ENCODE results near the gene RPS6KA4.

GRCh38 chr11:64313491-64314145, 45.3 kb upstream of the RPS6KA4 start:
- no peak for TF ChIP-seq CTCF (IDR thresholded peaks at IDR 0.05)
- TF ChIP-seq POLR2A (IDR thresholded peaks at IDR 0.05), result no peak

Measured in tibial nerve (tissue), 3 donors.